WI38 (cell line): ENCODE measurements around the gene MEA1.

Source experiments
- H3K4me3 ChIP-seq: 2 replicates; pipeline ENCODE4 v1.5.1; 2011; ENCODE audit warnings: low read depth, mild to moderate bottlenecking, control low read depth, low read length
- CTCF ChIP-seq: IDR thresholded peaks from 2 replicates; pipeline ENCODE4 v1.5.1; 2012; ENCODE audit warnings: low read depth, mild to moderate bottlenecking, control low read depth, low read length

The MEA1 gene

GRCh38 chr6:42962502-42963178, 51.1 kb downstream of the MEA1 start:
- TF ChIP-seq CTCF = no peak
- no peak overlapping the region for H3K4me3 ChIP-seq

GRCh38 chr6:42962096-42962495, 51.6 kb downstream of the MEA1 start:
- no peak overlapping the region for H3K4me3 ChIP-seq
- TF ChIP-seq CTCF = no peak
